A673 (cell line): ENCODE results near the gene PTH2. TPM values are rescaled to one million over a fixed set of nuclear protein-coding genes. Genes with fewer than 3 reads are reported as not detected.
"Not testable (repeated sequence)": the region's sequence is repeated elsewhere in the genome, so short reads cannot be mapped to it uniquely, and the experiment has no call there.

Experiments
- BruUV-seq: library from RNA; stranded (reverse); fragments of 400-500 nt; replicated peaks from 2 replicates; lab custom pipeline; 2021; lab: Mats Ljungman, UMichigan
- CTCF ChIA-PET: fragments of 300-600 bp; sonication (Branson Sonifier 250); formaldehyde crosslinking; loops from one replicate; lab custom pipeline; 2022; ENCODE audit warnings: antibody characterized with exemption; lab: Charles Lee
- POLR2A ChIA-PET: fragments of 300-600 bp; sonication (Branson Sonifier 250); formaldehyde crosslinking; loops from one replicate; lab custom pipeline; 2022; ENCODE audit warnings: antibody characterized with exemption; ENCODE audit not compliant: low non-redundant PET; lab: Charles Lee
- DNase-seq: peaks from one replicate; pipeline ENCODE4 v3.0.0-alpha.2; 2015; ENCODE audit warnings: low spot score
- H3K27ac ChIP-seq: fragments of 200-600 bp; sonication (generic); 2 replicates; pipeline ENCODE4 v1.5.1; 2016; ENCODE audit warnings: mixed run types, low read depth, mild to moderate bottlenecking, mixed read lengths, antibody characterized with exemption, low read length; ENCODE audit not compliant: poor library complexity, severe bottlenecking
- H3K27me3 ChIP-seq: fragments of 200-600 bp; sonication (generic); replicated peaks from 2 replicates; pipeline ENCODE4 v1.6.1; 2017; ENCODE audit warnings: mixed run types, low read depth, mild to moderate bottlenecking, mixed read lengths, antibody characterized with exemption, low read length; ENCODE audit not compliant: insufficient read depth, poor library complexity
- H3K36me3 ChIP-seq: fragments of 200-600 bp; sonication (generic); 2 replicates; pipeline ENCODE4 v1.6.1; 2016; ENCODE audit warnings: mixed run types, mild to moderate bottlenecking, mixed read lengths, antibody characterized with exemption, low read length; ENCODE audit not compliant: insufficient read depth, poor library complexity, severe bottlenecking
- H3K4me1 ChIP-seq: fragments of 200-600 bp; sonication (generic); 2 replicates; pipeline ENCODE4 v1.6.1; 2017; ENCODE audit warnings: mixed run types, mild to moderate bottlenecking, mixed read lengths, antibody characterized with exemption, low read length; ENCODE audit not compliant: insufficient read depth, poor library complexity, severe bottlenecking
- H3K4me3 ChIP-seq: fragments of 200-600 bp; sonication (generic); 2 replicates; pipeline ENCODE4 v1.5.1; 2016; ENCODE audit warnings: low read depth, mixed run types, mild to moderate bottlenecking, mixed read lengths, low read length; ENCODE audit not compliant: poor library complexity, severe bottlenecking
- H3K9me3 ChIP-seq: fragments of 200-600 bp; sonication (generic); 2 replicates; pipeline ENCODE4 v1.6.1; 2016; ENCODE audit warnings: mixed run types, low read depth, mild to moderate bottlenecking, mixed read lengths, antibody characterized with exemption, low read length; ENCODE audit not compliant: poor library complexity, severe bottlenecking
- CTCF ChIP-seq: fragments of 300-800, 200-600 bp; sonication (generic); conservative IDR thresholded peaks from 2 replicates; pipeline ENCODE4 v1.5.1; 2017; ENCODE audit warnings: low read depth, mild to moderate bottlenecking, antibody characterized with exemption, low read length, moderate library complexity, mixed read lengths
- EZH2 ChIP-seq: fragments of 200-600 bp; sonication (generic); IDR thresholded peaks from 2 replicates; pipeline ENCODE4 v1.6.1; 2017; ENCODE audit warnings: borderline replicate concordance, low read depth, mild to moderate bottlenecking, mixed read lengths, antibody characterized with exemption, low read length; ENCODE audit not compliant: poor library complexity, severe bottlenecking
- intact Hi-C: fragments of 100-400 bp; cut with micrococcal nuclease; formaldehyde crosslinking; loops from one replicate; pipeline ENCODE4 v1.10.0; 2022; ENCODE audit not compliant: unreplicated experiment
- total RNA-seq: library from RNA; stranded (reverse); gene quantifications from 2 replicates; pipeline ENCODE4 v1.2.3, GENCODE V29; 2021

Gene PTH2
- total RNA-seq, 1 experiment from 2014 or later = not detected

DNA sequence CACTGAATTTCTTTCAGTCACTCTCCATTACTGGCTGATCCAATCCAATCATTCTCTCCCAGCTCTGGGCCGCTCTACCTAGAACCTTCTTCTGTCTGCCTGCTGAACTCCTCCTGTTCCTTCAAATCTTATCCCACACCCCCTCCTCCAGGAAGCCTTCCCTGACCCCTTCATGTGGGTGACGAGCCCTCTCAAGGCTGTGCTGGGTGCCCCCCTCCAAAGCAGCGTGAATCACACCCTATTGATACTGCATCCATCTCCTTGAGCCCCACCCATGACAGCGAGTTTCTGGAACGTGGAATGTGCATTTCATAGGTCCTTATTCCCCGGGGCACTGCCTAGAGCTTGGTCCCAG, 25.2 kb upstream of the PTH2 start:
- no TSS peak for BruUV-seq
- peaks cover 28% of the 10 kb centered on the region for H3K4me1 ChIP-seq
- ChIA-PET POLR2A (no interaction called here), CTCF (no interaction called here)
- no peak for DNase-seq
- no peak overlapping the region for H3K4me3 ChIP-seq
- no peak for TF ChIP-seq EZH2
- no peak for TF ChIP-seq CTCF
- H3K9me3 ChIP-seq = no peaks in the 10 kb centered on the region
- H3K36me3 ChIP-seq = peaks cover 19% of the 10 kb centered on the region
- intact Hi-C loops = no loop called here
- no peak overlapping the region for H3K27ac ChIP-seq
- no peaks in the 10 kb centered on the region for H3K27me3 ChIP-seq

DNA sequence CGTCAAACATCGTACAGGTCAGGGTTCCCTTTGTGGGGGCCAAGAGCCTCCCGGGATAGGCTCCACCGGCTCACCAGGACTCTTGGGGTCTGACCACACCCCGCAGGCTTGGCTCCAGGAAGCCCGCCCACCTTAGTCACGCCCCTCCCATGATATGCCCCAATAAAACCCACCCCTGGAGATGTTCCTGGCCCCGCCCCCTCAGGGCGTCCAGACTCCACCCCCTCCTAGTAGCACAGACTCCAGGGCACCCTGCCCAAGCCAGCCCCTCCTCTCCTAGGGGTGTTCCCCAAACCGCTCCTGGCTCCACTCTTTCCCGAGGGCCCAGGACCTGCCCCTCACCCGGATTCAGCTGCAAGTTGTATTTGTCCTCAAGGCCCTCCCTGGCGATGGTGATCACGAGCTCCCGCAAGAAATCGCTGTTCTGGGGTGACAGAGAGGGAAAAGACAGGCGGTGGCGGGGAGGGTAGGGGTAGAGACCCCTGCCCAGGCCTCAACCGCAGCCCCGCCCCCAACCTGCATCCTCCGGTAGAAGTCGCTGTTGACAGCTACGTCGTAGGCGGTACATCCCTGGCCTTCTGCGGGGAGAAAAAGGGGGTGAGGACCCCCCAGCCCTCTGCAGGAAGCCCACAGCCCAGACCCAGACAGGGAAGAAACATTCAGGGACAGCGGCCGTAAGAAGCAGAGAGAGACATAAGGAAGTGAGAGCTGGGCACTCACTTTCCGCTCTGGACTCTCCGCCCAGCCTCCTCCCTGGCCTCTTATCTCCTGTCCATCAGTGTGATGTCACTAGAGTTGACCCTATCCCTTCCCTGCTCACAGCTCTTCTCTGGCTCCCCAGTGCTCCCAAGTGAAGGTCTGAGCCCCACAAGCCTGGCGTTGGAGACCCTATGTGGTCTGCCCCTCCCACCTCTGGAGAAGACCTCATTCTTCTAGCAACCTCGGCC, 24.5 kb upstream of the PTH2 start:
- Histone ChIP-seq H3K36me3 (peaks cover 19% of the 10 kb centered on the region), H3K9me3 (no peaks in the 10 kb centered on the region), H3K4me3 (peak overlapping the region; percentile 24), H3K27ac (peak overlapping the region; percentile 48), H3K4me1 (peaks cover 27% of the 10 kb centered on the region), H3K27me3 (no peaks in the 10 kb centered on the region)
- intact Hi-C loops = no loop called here
- ChIA-PET CTCF (no interaction called here), POLR2A (no interaction called here)
- BruUV-seq = no TSS peak
- DNase-seq = peak; percentile 94
- TF ChIP-seq CTCF = peak; percentile 37; the same call in 1 of the 2 replicates
- TF ChIP-seq EZH2 = no peak

DNA sequence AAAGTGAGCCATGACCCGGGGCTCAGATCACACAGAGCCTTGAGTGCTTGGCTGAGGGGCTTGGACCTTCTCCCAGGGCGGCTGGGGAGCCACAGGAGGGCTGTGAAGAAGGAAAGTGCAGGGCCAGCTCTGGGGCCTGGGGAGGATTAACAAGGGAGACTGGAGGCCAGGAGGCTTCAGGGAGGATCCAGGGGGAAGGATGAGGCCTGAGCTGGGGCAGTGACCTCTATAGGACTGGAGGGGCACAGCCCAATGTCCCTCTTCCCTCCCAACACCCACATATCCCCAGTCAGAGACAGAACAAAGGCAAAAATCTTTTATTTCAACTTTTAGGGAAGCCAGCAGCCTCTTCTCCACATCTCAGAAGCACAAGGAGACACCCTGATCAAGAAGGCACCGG, 22.8 kb upstream of the PTH2 start:
- intact Hi-C loops = no loop called here
- ChIA-PET CTCF (interaction anchor here (0.6 to 1.9 kb wide), 3 partner anchors 30 to 180 kb away, joined by 3 to 8 read pairs (median 6); no protein-coding TSS in a partner anchor), POLR2A (no interaction called here)
- Histone ChIP-seq H3K9me3 (no peaks in the 10 kb centered on the region), H3K36me3 (peaks cover 19% of the 10 kb centered on the region), H3K4me1 (peaks cover 34% of the 10 kb centered on the region), H3K27ac (no peak overlapping the region), H3K27me3 (peaks cover 3% of the 10 kb centered on the region), H3K4me3 (no peak overlapping the region)
- no TSS peak for BruUV-seq
- TF ChIP-seq EZH2 (no peak), CTCF (no peak)
- no peak for DNase-seq

GRCh38 chr19:49444100-49444700, 21.0 kb upstream of the PTH2 start:
- BruUV-seq, POLR2A ChIA-PET, H3K27ac ChIP-seq, H3K36me3 ChIP-seq, DNase-seq, H3K9me3 ChIP-seq: not testable (repeated sequence)
- peaks cover 20% of the 10 kb centered on the region for H3K27me3 ChIP-seq
- CTCF ChIA-PET = interaction anchor here (0.7 to 1.9 kb wide), 4 partner anchors 13 to 196 kb away, joined by 8 to 18 read pairs (median 10); partner anchors contain the start of gene RRAS
- H3K4me3 ChIP-seq = peak overlapping the region; percentile 68
- intact Hi-C loops = loop anchor here (5.0 kb wide), 2 partner anchors 217 to 347 kb away; no protein-coding TSS in a partner anchor
- H3K4me1 ChIP-seq = peaks cover 29% of the 10 kb centered on the region
